ENCODE measurements around the gene LRRC55.

DNA sequence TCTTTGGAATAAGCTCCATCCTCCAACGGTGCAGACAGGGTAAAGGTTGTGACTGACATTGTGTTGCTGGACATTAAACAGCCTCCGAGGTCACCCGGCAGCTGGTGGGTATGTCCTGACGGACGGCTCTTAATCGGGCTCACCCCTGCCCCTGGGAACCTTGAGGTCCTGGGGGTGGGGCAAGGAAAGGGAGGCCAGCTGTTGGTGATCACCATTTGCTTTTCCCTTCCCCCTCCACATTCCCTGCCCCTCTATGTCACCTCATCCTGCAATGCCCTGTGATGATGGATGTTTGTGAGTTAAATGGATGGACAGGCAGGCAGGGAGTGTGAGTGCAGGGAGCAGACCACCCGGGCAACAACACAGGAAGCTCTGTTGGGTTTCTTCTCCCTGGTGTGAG, 29.0 kb downstream of the LRRC55 start:
- no peak for TF ChIP-seq CTCF (IDR thresholded peaks at IDR 0.05 in 4 of 5, conservative IDR thresholded peaks at IDR 0.05 in 1 of 5)
- TF ChIP-seq POLR2A (IDR thresholded peaks at IDR 0.05) = no peak
